Effector CD8-positive, alpha-beta T cell (primary cell): Measurements from ENCODE around the gene KIAA0513.

Source experiments
- DNase-seq: peaks from one replicate; lab custom pipeline; 2025; lab: John Stamatoyannopoulos, UW

The KIAA0513 gene

DNA sequence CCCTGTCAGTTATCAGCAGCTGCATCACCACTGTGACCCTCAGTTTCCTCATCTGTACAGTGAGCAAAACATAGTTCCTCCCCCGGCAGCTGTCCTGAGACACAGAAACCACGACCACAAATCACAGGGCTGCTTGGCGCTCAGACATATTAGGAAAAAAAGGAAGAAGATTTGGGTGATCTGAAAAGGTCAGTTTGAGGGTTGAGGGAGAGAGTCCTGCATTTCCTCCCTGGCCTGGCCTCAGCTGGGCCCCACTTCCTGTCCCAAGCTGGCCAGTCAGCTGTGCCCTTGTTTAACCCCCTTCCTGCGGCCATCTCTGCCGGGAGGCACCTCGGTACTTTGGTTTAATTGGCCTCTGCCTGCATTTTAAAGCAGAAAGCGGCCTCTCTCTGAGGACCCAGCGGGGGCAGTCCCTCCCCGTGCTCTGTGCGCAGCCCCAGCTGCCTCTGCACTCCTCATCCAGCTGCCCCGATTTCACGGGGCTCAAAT, 108.7 kb downstream of the KIAA0513 start:
- DNase-seq = no peak

- no peak for DNase-seq
Observed at GRCh38 chr16:85136702-85137322, 109.2 kb downstream of the KIAA0513 start.

DNA sequence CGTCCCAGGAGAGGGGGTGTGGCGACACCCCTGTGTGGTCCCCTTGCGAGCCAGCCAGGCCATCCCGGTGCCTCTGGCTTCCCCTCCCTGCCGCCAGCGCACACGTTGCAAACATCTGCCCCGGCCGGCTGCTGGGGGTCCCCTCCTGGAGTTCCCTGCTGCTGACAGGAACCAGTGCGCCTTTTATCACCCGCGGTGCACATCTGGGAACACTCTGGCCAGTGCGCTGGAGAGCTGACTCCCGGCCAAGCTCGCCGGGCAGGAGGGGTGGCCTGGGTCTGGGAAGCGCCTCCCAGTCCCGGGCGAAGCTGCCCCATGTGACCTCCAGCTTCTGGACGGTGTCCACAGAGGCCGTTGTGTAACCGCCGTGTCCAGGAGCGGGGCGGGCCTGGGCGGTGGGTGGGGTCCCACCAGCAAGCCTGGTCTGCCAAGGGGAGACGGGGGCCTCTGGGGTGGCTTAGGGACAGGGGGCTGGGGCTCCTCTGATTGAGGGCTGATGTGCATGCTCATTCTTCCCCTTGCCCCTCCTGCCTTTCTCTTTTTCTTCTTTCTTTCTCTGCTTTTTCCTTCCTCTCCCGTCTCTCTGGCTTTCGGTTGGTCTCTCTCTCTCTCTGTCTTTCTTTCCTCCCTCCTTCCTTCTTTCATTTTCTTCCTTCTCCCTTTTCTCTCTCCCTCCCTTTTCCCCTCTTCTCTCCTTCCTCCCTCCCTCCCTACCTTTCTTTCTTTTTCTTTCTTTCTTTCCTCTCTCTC, 109.9 kb downstream of the KIAA0513 start:
- no peak for DNase-seq

- no peak for DNase-seq
Observed at GRCh38 chr16:85138073-85138824, 110.7 kb downstream of the KIAA0513 start.

GRCh38 chr16:85138825-85139627, 111.4 kb downstream of the KIAA0513 start:
- no peak for DNase-seq

DNA sequence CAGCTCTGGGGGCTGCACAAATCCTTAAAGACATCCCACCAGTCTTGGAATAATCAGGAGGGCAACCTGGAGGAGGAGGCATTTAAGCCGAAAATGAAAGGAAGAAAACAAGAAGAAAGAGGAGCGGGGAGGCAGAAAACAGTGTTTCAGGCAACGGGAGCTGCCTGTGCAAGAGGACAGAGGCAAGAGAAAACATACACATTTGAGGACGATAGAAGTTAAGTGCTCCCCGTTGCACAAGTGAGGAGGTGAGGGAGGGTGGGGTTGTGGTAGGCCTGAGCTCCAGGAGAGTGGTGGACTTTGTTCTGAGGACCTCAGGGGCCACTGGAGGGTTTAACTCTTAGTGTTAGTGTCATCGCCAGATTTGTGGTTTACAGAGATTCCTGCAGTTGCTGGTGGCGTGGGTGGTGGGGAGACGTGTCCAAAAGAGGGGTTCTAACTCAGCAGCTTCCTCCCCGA, 112.3 kb downstream of the KIAA0513 start:
- DNase-seq = no peak

DNA sequence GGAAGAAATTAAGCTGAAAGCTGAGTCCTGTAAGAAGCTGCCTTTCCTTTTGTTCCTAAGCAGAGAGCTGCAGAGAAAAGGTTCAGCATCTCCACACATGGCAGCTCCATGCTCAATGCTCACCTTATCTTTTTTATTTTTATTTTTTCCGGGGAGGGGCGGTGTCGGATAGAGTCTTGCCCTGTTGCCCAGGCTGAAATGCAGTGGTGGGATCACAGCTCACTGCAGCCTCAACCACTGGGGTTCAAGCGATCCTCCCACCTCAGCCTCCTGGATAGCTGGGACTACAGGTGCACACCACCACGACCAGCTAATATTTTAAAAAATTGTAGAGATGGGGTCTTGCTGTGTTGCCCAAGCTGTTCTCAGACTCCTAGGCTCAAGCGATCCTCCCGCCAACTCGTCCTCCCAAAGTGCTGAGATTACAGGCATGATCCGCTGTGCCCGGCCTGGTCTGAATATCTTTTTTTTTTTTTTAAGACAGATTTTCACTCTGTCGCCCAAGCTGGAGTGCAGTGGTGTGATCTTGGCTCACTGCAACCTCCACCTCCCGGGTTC, 112.9 kb downstream of the KIAA0513 start:
- DNase-seq = no peak

DNA sequence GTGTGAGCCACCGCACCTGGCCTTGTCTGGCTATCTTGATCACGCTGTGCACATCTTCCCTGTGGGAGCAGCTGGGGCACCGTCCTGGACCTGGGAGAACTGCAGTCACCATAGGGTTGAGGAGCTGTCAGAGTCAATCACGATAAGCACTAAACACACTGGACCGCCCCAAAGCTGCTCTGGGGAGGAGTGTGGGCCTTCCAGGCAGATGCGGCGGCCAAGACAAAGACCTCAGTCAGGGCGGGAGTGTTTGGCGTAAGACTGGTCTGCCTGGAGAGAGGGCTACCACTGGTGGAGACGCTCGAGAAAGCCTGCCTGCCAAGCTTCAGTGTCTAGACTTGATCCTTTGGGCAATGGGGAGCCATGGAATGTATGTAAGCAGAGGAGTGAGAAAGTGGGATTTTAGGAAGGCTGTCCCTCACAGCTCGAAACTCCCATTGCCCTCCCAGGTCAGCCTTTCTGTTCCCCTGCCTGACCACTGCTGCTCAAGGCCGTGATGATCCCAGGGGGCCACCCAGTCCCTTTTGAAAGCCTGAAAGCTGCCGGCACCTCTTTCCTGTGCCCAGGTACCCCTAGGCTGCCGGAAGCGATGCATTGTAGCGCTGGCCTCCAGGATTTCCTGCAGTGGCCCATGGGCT, 114.0 kb downstream of the KIAA0513 start:
- no peak for DNase-seq

- DNase-seq = no peak
Observed at GRCh38 chr16:85142129-85142513, 114.5 kb downstream of the KIAA0513 start.

DNA sequence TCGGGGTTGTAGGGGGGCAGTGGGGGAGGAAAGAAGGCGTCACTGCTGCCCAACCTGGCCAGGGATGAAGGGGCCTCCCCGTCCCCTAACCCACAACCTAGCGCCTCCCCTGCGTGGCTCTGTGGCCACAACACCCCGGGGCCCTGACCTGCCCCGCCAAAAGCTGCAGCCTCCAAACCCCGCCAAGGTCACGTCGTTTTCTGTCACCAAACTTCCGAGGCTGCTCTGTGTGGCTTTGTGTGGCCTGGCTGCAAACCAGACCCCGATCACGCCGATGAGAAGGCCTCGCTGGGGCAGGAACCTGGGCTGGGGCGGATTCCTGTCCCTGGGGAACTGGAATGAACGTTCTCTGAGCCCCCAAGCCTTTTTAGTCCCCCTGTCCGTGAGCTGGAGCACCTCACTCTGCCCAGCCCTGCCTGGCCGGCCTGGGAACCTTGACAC, 115.2 kb downstream of the KIAA0513 start:
- no peak for DNase-seq
